Glutamatergic neuron (in vitro differentiated cells): ENCODE data around the gene MORC3. TPM values are rescaled to one million over a fixed set of nuclear protein-coding genes. Genes with fewer than 3 reads are reported as not detected.
"Not testable (repeated sequence)": the region's sequence is repeated elsewhere in the genome, so short reads cannot be mapped to it uniquely, and the experiment has no call there.

Experiments
- DNase-seq: peaks from one replicate; pipeline ENCODE4 v3.0.0; 2022
- H3K27ac Mint-ChIP-seq: one replicate; pipeline ENCODE4 v1.8.0; 2020; ENCODE audit warnings: mild to moderate bottlenecking, mixed read lengths, inconsistent platforms; ENCODE audit not compliant: unreplicated experiment
- H3K27me3 Mint-ChIP-seq: one replicate; pipeline ENCODE4 v1.8.0; 2020; ENCODE audit warnings: mild to moderate bottlenecking, moderate library complexity, mixed read lengths, inconsistent platforms; ENCODE audit not compliant: unreplicated experiment
- H3K36me3 Mint-ChIP-seq: one replicate; pipeline ENCODE4 v1.8.0; 2020; ENCODE audit warnings: mild to moderate bottlenecking, mixed read lengths, inconsistent platforms; ENCODE audit not compliant: unreplicated experiment
- H3K4me1 Mint-ChIP-seq: one replicate; pipeline ENCODE4 v1.8.0; 2020; ENCODE audit warnings: mild to moderate bottlenecking, low read depth, mixed read lengths, inconsistent platforms; ENCODE audit not compliant: unreplicated experiment
- H3K4me3 Mint-ChIP-seq: one replicate; pipeline ENCODE4 v1.8.0; 2020; ENCODE audit warnings: mild to moderate bottlenecking, mixed read lengths, inconsistent platforms; ENCODE audit not compliant: unreplicated experiment
- H3K9me3 Mint-ChIP-seq: one replicate; pipeline ENCODE4 v1.8.0; 2020; ENCODE audit warnings: mild to moderate bottlenecking, moderate library complexity, mixed read lengths, inconsistent platforms; ENCODE audit not compliant: unreplicated experiment
- total RNA-seq: library from RNA; stranded (reverse); fragmentation: NEBNext Ultra II Directional; extraction: Animal tissue kit (Norgen Biotek cat#: 25700); gene quantifications from one replicate; pipeline ENCODE4 v1.2.1, GENCODE V29; 2021; ENCODE audit not compliant: unreplicated experiment
- TF ChIP-seq, protein P1 (sequence below): fragments of 200-600 bp; sonication (generic); IDR thresholded peaks from one replicate; pipeline ENCODE4 v1.5.0; 2021; ENCODE audit not compliant: partially characterized antibody, unreplicated experiment

The MORC3 gene
- total RNA-seq, 1 donor from 2014 or later = 34.7 TPM

DNA sequence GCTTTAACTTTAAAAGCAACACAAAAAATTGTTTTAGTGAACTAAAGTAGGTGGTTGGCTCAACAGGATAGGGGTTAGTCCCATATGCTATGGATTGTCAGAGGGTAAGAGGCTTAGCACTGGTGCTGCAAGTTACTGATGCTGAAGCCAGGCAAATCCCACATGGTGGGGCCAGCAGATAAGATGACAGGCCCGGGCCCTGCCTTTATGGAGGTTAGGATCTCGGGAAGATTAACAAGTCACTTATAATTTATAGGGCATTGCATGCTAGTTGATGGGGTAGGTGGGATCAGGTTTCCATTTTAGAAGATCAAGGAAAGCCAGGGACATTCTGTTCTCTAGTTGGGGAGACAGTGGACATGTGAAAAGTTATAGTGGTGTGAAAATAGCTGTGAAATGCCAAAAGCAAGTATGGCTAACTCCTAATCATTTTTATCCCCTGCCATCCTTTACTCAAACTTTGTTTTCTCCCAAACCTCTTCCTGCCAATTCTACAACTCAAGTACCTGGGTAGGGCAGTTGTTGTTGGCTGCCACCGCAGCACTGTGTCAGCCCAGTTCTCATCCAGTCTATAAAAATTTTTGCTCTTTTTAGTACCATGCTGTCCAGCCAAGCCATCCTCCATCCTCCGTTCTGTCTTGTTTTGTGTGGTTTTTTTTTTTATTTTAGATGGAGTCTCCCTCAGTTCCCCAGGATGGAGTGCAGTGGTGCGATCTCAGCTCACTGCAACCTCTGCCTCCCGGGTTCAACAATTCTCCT lies 75.5 kb downstream of the MORC3 start:
- Mint-ChIP-seq H3K36me3 (peaks cover 10% of the 10 kb centered on the region), H3K4me3 (no peak overlapping the region)

DNA sequence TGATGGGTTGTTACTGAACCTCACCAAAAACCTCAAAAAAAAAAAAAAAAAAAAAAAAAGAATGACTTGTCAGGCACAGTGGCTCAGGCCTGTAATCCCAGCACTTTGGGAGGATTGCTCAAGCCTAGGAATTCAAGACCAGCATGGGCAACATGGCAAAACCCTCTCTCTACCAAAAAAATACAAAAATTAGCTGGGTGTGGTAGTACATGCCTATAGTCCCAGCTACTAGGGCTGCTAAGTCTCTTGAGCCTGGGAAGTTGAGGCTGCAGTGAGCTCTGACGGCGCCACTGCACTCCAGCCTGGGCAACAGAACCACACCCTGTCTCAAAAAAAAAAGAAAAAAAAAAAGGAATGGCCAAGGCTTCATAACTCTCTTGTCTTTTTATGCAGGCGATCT lies 76.3 kb downstream of the MORC3 start:
- Mint-ChIP-seq H3K9me3 (peaks cover 7% of the 10 kb centered on the region), H3K4me3 (no peak overlapping the region), H3K36me3 (peaks cover 7% of the 10 kb centered on the region), H3K27me3 (no peaks in the 10 kb centered on the region), H3K27ac (no peak overlapping the region), H3K4me1 (peaks cover 7% of the 10 kb centered on the region)
- TF ChIP-seq, protein P1, sequence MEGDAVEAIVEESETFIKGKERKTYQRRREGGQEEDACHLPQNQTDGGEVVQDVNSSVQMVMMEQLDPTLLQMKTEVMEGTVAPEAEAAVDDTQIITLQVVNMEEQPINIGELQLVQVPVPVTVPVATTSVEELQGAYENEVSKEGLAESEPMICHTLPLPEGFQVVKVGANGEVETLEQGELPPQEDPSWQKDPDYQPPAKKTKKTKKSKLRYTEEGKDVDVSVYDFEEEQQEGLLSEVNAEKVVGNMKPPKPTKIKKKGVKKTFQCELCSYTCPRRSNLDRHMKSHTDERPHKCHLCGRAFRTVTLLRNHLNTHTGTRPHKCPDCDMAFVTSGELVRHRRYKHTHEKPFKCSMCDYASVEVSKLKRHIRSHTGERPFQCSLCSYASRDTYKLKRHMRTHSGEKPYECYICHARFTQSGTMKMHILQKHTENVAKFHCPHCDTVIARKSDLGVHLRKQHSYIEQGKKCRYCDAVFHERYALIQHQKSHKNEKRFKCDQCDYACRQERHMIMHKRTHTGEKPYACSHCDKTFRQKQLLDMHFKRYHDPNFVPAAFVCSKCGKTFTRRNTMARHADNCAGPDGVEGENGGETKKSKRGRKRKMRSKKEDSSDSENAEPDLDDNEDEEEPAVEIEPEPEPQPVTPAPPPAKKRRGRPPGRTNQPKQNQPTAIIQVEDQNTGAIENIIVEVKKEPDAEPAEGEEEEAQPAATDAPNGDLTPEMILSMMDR = no peak
- DNase-seq = no peak

More for the DNA sequence above, 75.5 kb downstream of the MORC3 start:
- peaks cover 7% of the 10 kb centered on the region for H3K4me1 Mint-ChIP-seq
- no peaks in the 10 kb centered on the region for H3K27me3 Mint-ChIP-seq
- TF ChIP-seq, protein P1 = no peak
- DNase-seq = no peak
- H3K27ac Mint-ChIP-seq = no peak overlapping the region
- peaks cover 7% of the 10 kb centered on the region for H3K9me3 Mint-ChIP-seq

DNA sequence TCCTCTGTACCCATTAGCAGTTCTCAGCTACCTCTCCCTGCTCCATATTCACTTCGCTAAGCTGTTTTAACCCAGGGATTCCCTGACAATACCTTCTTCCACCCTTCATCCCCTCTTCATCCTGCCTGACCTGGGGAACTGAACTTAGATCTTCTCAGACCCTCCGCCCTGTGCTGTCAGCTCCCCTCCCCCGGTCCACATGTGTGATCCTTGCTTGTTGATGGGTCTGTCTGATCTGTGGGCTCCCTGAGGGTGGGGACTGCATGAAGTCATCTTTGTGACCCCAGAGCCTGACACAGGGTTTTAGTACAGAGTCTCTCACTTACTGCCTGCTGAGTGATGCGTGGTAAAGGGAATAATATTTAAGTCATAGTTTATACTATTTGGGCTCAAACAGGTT lies 77.0 kb downstream of the MORC3 start:
- Mint-ChIP-seq H3K9me3 (peaks cover 5% of the 10 kb centered on the region), H3K27ac (peak overlapping the region; percentile 77), H3K4me1 (peaks cover 7% of the 10 kb centered on the region), H3K27me3 (no peaks in the 10 kb centered on the region), H3K36me3 (peaks cover 3% of the 10 kb centered on the region), H3K4me3 (no peak overlapping the region)
- peak; percentile 33 for DNase-seq
- TF ChIP-seq, protein P1 = no peak

GRCh38 chr21:36397606-36398005 lies 77.6 kb downstream of the MORC3 start:
- Mint-ChIP-seq H3K4me3 (no peak overlapping the region), H3K27ac (no peak overlapping the region), H3K27me3 (no peaks in the 10 kb centered on the region), H3K4me1 (peaks cover 7% of the 10 kb centered on the region), H3K36me3 (no peaks in the 10 kb centered on the region), H3K9me3 (peaks cover 2% of the 10 kb centered on the region)
- DNase-seq = no peak
- TF ChIP-seq, protein P1 = no peak

DNA sequence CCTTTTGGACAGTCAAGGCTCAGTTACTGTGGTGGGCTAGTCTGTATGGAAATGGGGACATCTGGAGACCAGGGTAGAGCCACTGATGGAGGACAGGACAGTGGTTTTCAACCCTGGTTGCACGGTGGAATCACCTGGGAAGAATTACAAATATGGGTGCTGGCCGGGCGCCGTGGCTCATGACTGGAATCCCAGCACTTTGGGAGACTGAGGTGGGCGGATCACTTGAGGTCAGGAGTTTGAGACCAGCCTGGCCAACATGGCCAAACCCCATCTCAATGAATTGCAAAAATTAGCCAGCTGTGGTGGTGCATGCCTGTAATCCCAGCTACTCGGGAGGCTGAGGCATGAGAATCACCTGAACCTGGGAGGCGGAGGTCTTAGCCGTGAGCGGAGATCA lies 79.7 kb downstream of the MORC3 start:
- H3K4me1 Mint-ChIP-seq, H3K27ac Mint-ChIP-seq, H3K4me3 Mint-ChIP-seq, H3K9me3 Mint-ChIP-seq, DNase-seq, H3K36me3 Mint-ChIP-seq, H3K27me3 Mint-ChIP-seq: not testable (repeated sequence)
